Esophagus muscularis mucosa (tissue), 3 donors: Measurements from ENCODE around the gene ARSG.

Experiments used
- CTCF ChIP-seq, 3 experiments: fragments of 200-600 bp in 2 of 3; fragments of 450-650 bp in 1 of 3; sonication (generic) in 2 of 3; IDR thresholded peaks; one replicate each; pipeline ENCODE4 v1.5.1; 2017 to 2019; ENCODE audit warnings: antibody characterized with exemption in 3 of 3, mild to moderate bottlenecking in 2 of 3, moderate library complexity in 1 of 3
- POLR2A ChIP-seq: fragments of 450-650 bp; IDR thresholded peaks from one replicate; pipeline ENCODE4 v1.6.1; 2017; ENCODE audit warnings: antibody characterized with exemption, moderate library complexity, mild to moderate bottlenecking, low read depth

- TF ChIP-seq POLR2A, result no peak
- no peak for TF ChIP-seq CTCF (IDR thresholded peaks at IDR 0.05)
Measured at GRCh38 chr17:68423251-68423650, 132.0 kb downstream of the ARSG start.
